DND-41 (cell line): ENCODE results near the gene WDR90.
"Not testable (repeated sequence)": the region's sequence is repeated elsewhere in the genome, so short reads cannot be mapped to it uniquely, and the experiment has no call there.

ENCODE experiments used
- ATAC-seq: fragments of 200-7000 bp; cut with Tn5 transposase; 3 replicates; pipeline ENCODE4 v1.9.1; 2021; ENCODE audit warnings: low read depth; ENCODE audit not compliant: insufficient read depth
- DNase-seq: peaks from one replicate; pipeline ENCODE4 v3.0.0-alpha.2; 2020
- H2AFZ ChIP-seq: 2 replicates; pipeline ENCODE4 v1.6.0; 2012; ENCODE audit warnings: low read depth, low read length
- H3K27ac ChIP-seq: 2 replicates; pipeline ENCODE4 v1.5.1; 2012; ENCODE audit warnings: low read length, inconsistent platforms
- H3K27me3 ChIP-seq: fragments of 200-600 bp; sonication (generic); 2 replicates; pipeline ENCODE4 v1.6.0; 2012; ENCODE audit warnings: low read length, mild to moderate bottlenecking, inconsistent platforms; ENCODE audit not compliant: insufficient read depth, poor library complexity
- H3K36me3 ChIP-seq: 2 replicates; pipeline ENCODE4 v1.5.1; 2012; ENCODE audit warnings: low read length, inconsistent platforms; ENCODE audit not compliant: insufficient read depth
- H3K4me1 ChIP-seq: 2 replicates; pipeline ENCODE4 v1.5.1; 2012; ENCODE audit warnings: mild to moderate bottlenecking, low read length; ENCODE audit not compliant: insufficient read depth
- H3K4me2 ChIP-seq: 2 replicates; pipeline ENCODE4 v1.6.0; 2012; ENCODE audit warnings: mild to moderate bottlenecking, moderate library complexity, low read length, inconsistent platforms; ENCODE audit not compliant: insufficient read depth
- H3K4me3 ChIP-seq, 2 experiments: fragments of 200-600 bp in 1 of 2; shearing (Covaris generic) in 1 of 2; 2 replicates each; pipeline ENCODE4 v1.5.1; 2012 to 2016; ENCODE audit warnings: inconsistent platforms in 2 of 2, low read length in 2 of 2, mild to moderate bottlenecking in 2 of 2, low read depth in 1 of 2, moderate library complexity in 1 of 2
- H3K79me2 ChIP-seq: 2 replicates; pipeline ENCODE4 v1.6.0; 2012; ENCODE audit warnings: low read length, inconsistent platforms; ENCODE audit not compliant: insufficient read depth
- H3K9ac ChIP-seq: 2 replicates; pipeline ENCODE4 v1.6.0; 2012; ENCODE audit warnings: low read depth, mild to moderate bottlenecking, inconsistent platforms, low read length, moderate library complexity
- H3K9me3 ChIP-seq: 2 replicates; pipeline ENCODE4 v1.5.1; 2012; ENCODE audit warnings: low read length, moderate library complexity, mild to moderate bottlenecking, inconsistent platforms; ENCODE audit not compliant: insufficient read depth, severe bottlenecking
- H4K20me1 ChIP-seq: 2 replicates; pipeline ENCODE4 v1.6.0; 2012; ENCODE audit warnings: low read length; ENCODE audit not compliant: insufficient read depth
- CTCF ChIP-seq: IDR thresholded peaks from 2 replicates; pipeline ENCODE4 v1.5.1; 2012; ENCODE audit warnings: borderline replicate concordance, low read length, moderate library complexity, mild to moderate bottlenecking; ENCODE audit not compliant: poor library complexity, severe bottlenecking; ENCODE audit errors: extremely low read depth
- EZH2 ChIP-seq: IDR thresholded peaks from 3 replicates; pipeline ENCODE4 v1.6.1; 2012; ENCODE audit warnings: borderline replicate concordance, low read depth, mild to moderate bottlenecking, moderate library complexity, low read length, inconsistent platforms; ENCODE audit not compliant: severe bottlenecking

WDR90 gene

GRCh38 chr16:689175-689897 is 40.2 kb downstream of the WDR90 start:
- H3K4me2 ChIP-seq, result peak overlapping the region; percentile 94
- ATAC-seq, result no peak
- no peak for TF ChIP-seq EZH2
- no peak for TF ChIP-seq CTCF
- H3K79me2 ChIP-seq, result peaks cover 20% of the 10 kb centered on the region
- peak overlapping the region; percentile 83 for H3K27ac ChIP-seq
- no peak for DNase-seq
- no peaks in the 10 kb centered on the region for H3K27me3 ChIP-seq
- H2AFZ ChIP-seq, result peak overlapping the region; percentile 78; the same call in 1 of the 2 replicates
- peaks cover 13% of the 10 kb centered on the region; the same call in 1 of the 2 replicates for H4K20me1 ChIP-seq
- H3K4me3 ChIP-seq, result peak overlapping the region; percentile 73 to 84
- peaks cover 37% of the 10 kb centered on the region for H3K36me3 ChIP-seq
- no peaks in the 10 kb centered on the region for H3K9me3 ChIP-seq
- H3K4me1 ChIP-seq, result peaks cover 49% of the 10 kb centered on the region
- peak overlapping the region; percentile 80 for H3K9ac ChIP-seq

- Histone ChIP-seq H2AFZ (peak overlapping the region; percentile 78; the same call in 1 of the 2 replicates), H3K4me1 (peaks cover 30% of the 10 kb centered on the region), H3K36me3 (peaks cover 19% of the 10 kb centered on the region), H4K20me1 (peaks cover 13% of the 10 kb centered on the region; the same call in 1 of the 2 replicates), H3K79me2 (peaks cover 20% of the 10 kb centered on the region)
- not testable (repeated sequence) for H3K9ac ChIP-seq, ATAC-seq, H3K9me3 ChIP-seq, H3K4me2 ChIP-seq, H3K4me3 ChIP-seq, H3K27me3 ChIP-seq, H3K27ac ChIP-seq, DNase-seq
These were observed 42.1 kb downstream of the WDR90 start for GRCh38 chr16:691242-691641.

GRCh38 chr16:692356-693108 is 43.4 kb downstream of the WDR90 start:
- Histone ChIP-seq H2AFZ (no peak overlapping the region), H3K27me3 (no peaks in the 10 kb centered on the region), H3K79me2 (peaks cover 16% of the 10 kb centered on the region), H3K27ac (no peak overlapping the region), H3K9me3 (no peaks in the 10 kb centered on the region), H3K9ac (no peak overlapping the region), H4K20me1 (peaks cover 11% of the 10 kb centered on the region; the same call in 1 of the 2 replicates), H3K36me3 (peaks cover 6% of the 10 kb centered on the region), H3K4me1 (peaks cover 29% of the 10 kb centered on the region), H3K4me3 (no peak overlapping the region), H3K4me2 (no peak overlapping the region)
- ATAC-seq, result no peak
- TF ChIP-seq EZH2, result no peak
- no peak for TF ChIP-seq CTCF
- no peak for DNase-seq

- no peaks in the 10 kb centered on the region for H3K27me3 ChIP-seq
- TF ChIP-seq EZH2, result no peak
- TF ChIP-seq CTCF, result no peak
- no peak for ATAC-seq
These were observed 44.2 kb downstream of the WDR90 start for GRCh38 chr16:693364-693763.

More at GRCh38 chr16:693364-693763, 44.2 kb downstream of the WDR90 start:
- H3K9me3 ChIP-seq, result no peaks in the 10 kb centered on the region
- H3K4me1 ChIP-seq, result peaks cover 22% of the 10 kb centered on the region
- no peak overlapping the region for H3K9ac ChIP-seq
- peaks cover 16% of the 10 kb centered on the region for H3K79me2 ChIP-seq
- H3K27ac ChIP-seq, result no peak overlapping the region
- H3K36me3 ChIP-seq, result no peaks in the 10 kb centered on the region
- no peak overlapping the region for H3K4me3 ChIP-seq
- H3K4me2 ChIP-seq, result no peak overlapping the region
- no peak overlapping the region for H2AFZ ChIP-seq
- no peak for DNase-seq
- peaks cover 3% of the 10 kb centered on the region; the same call in 1 of the 2 replicates for H4K20me1 ChIP-seq
